CD4-positive, alpha-beta T cell treated with Interleukin-21 for 1 hour (primary cell): ENCODE results near the gene CCDC178.
"Not testable (repeated sequence)": the region's sequence is repeated elsewhere in the genome, so short reads cannot be mapped to it uniquely, and the experiment has no call there.

ENCODE experiments used
- DNase-seq: peaks from one replicate; pipeline ENCODE4 v3.0.0-alpha.2; 2020

Gene CCDC178

DNA sequence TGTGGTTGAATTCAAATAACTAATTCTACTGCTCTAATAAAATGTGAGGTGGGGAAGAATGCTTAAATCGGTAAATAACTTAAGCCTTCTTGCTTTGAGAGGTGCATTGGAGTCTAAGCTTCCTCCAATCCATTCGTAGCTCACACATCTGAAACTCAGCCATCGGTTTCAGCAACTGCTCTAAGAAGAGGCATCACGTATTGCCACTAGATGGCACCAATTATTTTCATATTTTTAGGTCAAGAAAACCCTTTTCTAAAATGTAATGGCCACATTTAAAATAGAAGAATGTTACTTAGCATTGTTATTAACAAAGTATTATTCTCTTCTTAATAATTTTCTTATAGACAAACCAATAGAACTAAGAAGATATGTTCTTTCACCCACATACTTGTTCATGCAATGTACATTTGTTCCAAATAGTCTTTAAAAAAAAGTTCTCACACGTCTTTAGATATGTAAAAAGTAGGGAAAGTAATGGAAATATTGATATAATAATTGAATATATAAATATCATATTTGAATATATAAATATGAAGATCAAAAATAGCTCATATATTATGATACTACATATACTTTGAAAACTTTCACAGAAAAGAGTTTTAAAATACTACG is 229.8 kb downstream of the CCDC178 start:
- no peak for DNase-seq

DNA sequence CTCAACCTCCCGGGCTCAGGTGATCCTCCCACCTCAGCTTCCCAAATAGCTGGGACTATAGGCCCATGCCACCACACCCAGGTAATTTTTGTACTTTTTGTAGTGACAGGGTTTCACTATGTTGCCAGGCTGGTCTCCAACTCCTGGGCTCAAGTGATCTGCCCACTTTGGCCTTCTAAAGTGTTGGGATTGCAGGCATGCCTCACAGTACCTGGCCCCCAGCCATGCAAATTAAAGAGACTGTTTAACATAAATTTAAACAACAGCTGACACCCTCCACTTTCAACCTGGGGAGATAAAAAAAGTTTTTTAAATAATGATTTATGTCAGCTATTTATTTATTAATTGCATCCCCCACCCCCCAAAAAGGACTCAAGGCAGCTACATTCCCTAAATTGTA is 234.7 kb downstream of the CCDC178 start:
- no peak for DNase-seq

DNA sequence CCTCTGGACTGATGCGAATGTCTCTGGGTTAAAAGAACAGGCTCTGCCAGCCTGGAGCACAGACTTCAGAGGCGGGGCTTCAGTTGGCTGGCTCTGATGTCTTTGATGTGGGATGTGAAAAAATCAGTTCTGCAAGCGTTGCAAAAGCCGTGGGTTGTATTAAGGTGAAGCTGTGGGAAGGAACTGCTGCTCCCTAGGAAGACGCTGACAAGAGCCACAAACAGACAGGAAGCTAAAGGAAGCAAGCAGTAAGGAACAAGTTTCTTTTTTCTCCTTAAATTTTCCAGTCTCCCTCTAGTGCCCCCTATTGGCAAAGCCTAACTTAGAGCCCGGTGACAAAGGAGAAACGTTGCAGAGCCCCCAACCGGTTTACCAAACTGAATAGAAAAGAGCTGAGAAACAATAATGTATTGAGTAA is 239.0 kb downstream of the CCDC178 start:
- DNase-seq: no peak

DNA sequence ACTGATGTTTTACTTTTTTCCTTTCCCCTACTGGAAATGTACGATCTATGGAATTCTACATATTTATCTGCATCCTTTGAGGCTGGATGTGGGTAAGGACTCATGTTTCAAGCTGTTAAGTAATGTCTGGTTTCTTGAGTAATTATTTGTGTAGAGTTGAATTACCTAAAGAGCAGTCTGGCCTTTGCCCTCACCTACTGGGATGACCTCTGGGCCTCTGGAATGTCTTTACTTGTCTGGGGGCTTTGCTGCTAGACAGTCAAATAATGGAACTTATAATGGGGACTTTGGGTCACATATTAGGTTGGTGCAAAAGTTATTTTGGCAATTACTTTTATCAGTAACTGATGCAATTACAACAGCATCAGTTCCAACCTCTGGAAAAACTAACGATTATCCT is 244.7 kb downstream of the CCDC178 start:
- no peak for DNase-seq

DNA sequence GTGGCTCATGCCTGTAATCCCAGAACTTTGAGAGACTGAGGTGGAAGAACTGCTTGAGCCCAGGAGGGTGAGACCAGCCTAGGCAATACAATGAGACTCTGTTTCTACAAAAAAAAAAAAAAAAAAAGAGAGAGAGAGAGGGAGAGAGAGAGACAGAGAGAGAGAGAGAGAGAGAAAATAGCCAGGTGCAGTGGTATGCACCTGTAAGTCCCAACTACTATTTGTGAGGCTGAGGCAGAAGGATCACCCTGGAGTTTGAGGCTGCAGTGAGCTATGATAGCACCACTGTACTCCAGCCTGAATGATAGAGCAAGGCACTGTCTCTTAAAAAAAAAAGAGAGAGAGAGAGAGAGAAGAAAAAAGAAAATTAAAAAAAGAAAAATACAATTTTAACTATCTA is 245.7 kb downstream of the CCDC178 start:
- no peak for DNase-seq

DNA sequence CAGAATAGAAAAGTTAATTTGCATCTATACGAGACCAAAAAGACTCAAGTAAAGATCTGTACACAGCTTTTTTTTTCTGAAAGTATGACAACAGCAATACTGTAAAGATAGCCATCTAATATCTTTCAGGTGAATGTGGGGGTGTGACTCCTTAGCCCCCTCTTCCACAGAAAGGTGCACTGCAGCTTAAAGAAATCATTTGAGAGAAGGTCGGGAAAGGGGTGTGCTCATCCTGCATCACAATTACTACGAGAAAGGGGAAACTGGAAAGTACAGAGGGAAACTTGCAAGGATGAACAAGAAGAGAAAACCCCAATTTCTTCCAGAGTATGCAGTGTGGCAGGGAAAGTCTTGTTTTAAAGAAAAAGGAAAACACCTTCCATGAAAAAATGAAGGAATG is 255.6 kb downstream of the CCDC178 start:
- no peak for DNase-seq

DNA sequence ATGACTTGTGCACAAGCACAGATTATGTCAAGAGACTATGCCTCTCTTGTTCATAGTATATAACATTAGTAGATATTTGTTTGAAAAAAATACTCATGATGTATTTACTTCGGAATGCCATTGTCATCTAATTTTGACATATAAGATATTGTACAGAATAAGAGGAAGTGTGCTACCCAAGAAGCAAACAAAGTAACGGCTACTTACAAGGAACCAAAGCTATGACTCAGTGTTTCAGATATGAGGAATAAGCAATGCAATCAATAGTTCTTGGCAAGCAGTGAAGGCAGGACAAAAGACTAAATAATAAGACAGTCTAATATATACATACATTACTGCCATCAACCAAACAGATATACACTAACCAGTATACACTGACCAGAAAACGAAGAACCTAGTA is 256.3 kb downstream of the CCDC178 start:
- DNase-seq: no peak

DNA sequence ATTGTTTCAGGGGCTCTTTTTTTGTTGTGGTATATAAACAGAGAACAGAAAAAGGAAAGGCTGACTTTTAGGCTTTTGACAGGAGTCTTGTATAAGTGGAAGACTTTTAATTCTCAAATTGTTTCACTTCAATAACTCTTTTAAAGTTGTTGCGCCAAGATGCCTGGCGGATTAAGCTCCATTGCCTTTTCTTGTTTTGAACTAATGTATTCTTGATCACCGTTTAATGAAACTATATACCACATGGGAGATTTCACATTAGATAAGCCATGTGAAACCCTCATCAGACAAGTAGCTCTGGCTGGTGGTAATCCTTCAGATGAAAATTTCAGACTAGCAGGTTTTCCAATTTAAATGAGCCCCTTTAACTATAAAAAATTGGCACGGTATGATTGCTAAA is 257.4 kb downstream of the CCDC178 start:
- DNase-seq: no peak

DNA sequence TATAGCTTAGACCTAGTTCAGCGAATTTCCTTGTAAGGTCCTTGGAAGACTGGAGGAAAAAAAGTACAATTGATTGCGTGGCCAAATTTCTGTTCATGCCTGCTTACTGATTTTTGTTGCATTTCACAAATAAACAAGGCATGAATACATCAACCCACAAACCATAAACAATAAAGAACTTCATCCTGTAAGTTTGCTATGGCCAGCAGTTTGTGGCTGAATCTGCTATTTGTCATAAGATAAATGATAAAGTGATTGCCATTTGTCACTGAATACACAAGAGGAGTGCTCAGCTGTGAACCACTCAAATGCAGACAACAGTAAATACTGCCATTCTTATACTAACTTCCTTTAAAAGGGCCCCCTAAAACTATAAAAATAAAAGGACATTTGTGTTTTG is 259.5 kb downstream of the CCDC178 start:
- DNase-seq: no peak

DNA sequence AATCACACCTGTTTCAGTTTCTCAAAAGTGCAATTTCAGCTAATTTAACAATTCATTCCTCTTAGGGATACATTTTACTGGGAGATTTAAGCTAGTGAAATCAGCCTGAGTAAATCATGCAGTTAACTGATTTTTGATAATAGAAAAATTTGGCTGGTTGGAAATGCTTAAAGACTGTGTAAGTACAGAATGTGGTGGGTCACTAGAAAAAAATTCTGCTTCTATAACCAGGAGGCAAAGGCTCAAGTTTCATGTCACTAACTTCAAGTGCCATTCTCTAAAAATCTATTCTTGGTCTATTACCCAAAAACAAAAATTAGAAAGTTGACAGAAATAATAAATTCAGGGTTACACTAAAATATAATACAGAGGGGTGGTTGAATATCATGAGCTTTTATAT is 271.3 kb downstream of the CCDC178 start:
- DNase-seq: no peak

DNA sequence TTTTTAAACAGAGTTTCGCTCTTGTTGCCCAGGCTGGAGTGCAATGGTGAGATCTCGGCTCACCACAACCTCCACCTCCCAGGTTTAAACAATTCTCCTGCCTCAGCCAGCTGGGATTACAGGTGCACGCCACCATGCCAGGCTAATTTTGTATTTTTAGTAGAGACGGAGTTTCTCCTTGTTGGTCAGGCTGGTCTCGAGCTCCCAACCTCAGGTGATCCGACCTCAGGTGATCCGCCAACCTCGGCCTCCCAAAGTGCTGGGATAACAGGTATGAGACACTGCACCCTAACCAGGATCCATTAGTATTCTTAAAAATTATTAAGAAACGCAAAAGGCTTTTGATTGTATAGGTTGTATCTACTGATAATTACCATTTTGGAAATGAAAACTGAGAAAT is 276.4 kb downstream of the CCDC178 start:
- not testable (repeated sequence) for DNase-seq

DNA sequence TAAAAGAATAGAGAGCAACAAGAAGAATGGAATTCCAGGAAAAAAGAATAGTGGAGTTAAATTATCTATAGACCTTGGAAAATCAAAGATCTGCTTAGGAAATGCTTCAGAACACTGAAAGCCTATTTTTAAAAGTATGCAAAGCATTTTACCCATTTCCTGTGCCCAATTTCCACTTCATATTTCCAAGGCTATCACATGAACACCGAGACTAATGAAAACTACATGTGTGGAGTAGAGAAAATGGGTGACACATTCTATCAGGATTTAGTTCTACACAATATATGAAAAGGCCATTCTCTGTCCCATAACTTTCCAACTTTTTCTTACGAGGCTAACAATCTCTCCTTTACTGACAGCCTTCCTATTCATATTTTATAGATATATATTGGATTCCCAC is 279.4 kb downstream of the CCDC178 start:
- DNase-seq: no peak

DNA sequence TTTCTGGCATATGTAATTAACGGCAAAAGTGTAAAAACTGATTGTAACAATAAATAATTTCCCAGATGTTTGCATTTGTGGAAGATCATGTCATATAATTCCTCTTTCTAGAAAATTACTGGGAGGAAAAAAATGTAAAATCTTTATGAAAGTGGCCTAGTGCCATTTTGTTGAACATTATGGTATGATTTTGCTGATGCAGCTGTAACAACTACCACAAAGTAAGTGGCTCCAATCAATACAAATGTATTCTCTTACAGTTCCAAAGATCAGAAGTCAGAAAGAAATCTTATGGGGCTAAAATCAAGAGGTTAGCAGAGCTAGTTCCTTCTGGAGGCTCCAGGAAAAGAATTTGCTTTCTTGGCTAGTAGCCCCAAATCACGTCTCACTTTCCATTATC is 281.4 kb downstream of the CCDC178 start:
- no peak for DNase-seq

DNA sequence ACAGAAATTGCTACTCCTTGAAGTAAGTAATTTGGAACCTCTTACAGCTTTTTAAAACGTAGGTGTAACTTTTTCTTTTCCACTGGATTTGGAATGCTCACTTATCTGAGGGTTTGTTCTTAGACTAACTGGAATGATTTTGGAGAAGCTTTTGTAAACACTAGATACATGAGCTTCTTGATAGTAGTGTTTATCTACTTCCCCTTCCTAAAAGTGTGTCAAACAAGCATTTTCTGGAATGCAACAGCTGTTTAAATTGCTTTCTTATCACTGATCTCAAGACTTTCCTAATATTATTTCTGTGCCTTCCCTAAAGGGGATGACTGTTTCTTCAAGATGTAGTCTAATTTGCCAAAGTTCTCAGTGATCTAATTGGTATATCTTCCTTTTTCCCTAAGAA is 282.6 kb downstream of the CCDC178 start:
- no peak for DNase-seq

DNA sequence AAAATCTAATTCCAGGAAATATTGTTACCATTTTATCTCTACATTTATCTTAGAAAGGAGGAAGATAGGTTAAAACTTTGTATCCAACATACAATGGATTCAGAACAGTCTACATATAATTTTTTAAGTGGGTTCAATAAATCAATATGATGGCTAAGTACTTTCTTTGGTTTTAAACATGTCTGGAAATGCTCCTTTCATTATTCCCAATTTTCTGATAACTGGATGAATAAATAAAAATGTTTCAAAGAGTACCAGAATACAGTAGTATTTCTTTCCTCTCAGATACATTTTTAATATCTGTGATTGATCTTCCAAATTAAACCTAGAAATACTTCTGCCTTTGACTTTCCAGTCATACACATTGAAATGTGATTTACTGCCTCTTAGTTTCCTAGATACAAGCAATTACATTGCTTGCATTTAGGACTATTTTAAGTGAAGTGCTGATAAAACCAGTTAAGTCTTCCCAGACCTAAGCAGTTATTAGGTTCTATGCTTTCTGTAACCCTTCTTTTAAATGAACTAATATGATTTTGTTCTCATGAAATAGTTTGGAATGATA is 283.5 kb downstream of the CCDC178 start:
- DNase-seq: no peak

DNA sequence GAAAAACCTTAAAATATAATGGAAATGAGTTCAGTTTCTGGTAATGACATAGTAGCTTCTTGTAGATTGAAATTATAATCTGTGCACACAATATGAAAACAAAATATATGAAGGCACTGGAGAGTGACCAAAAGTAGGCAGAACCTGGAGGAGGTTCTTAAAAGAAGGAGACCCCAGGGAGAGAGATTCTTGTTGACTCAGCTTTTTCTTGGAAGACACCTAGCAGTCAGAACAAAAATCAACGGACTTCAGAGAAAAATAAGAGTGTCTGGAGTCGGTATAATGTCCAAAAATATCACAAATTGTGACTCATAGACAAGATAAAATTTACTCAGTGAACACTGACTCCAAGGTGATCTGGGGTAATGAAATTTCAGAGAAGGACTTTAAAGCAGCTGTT is 286.5 kb downstream of the CCDC178 start:
- DNase-seq: no peak

DNA sequence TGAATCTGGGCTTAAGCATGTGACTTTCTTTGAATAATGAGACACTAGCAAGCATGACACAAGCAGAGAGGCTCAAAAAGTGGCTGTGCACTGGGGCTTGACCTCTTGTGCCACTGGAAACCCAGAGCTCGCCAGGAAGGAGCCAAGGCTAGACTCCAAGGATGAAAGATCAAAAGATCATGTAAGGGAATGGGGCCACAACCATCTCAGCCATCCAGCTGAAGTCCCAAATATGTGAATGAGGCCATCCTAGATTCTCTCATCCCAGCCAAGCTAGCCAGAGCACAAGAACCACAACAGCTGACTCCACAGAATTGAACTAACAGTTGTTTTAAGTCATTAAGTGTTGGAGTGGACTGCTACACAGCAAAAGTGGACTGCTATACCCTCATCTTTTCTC is 288.1 kb downstream of the CCDC178 start:
- no peak for DNase-seq

DNA sequence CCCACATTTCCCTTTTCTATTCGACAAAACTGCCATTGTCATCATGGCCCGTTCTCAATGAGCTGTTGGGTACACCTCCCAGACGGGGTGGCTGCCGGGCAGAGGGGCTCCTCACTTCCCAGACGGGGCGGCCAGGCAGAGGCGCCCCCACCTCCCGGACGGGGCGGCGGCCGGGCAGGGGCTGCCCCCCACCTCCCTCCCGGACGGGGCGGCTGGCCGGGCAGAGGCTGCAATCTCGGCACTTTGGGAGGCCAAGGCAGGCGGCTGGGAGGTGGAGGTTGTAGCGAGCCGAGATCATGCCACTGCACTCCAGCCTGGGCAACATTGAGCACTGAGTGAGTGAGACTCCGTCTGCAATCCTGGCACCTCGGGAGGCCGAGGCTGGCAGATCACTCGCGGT is 292.7 kb downstream of the CCDC178 start:
- not testable (repeated sequence) for DNase-seq

DNA sequence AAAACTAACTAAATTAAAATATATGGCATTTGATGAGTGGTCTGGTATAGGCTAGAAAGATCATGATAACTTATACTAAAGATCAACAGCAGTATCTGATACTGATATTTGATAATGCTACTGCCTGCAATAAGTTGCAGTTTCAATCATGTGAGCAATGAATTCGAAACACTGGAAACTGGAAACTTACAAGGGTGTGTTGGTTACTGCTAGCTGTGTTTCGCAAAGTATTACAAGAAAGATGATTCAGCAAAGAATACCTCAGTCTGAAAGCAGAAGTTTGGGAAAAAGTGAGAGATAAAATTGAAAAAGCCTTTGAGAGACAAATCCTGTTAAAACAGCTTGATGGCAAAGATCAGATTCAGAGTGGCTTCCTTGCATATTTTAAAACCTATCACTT is 294.5 kb downstream of the CCDC178 start:
- DNase-seq: no peak

DNA sequence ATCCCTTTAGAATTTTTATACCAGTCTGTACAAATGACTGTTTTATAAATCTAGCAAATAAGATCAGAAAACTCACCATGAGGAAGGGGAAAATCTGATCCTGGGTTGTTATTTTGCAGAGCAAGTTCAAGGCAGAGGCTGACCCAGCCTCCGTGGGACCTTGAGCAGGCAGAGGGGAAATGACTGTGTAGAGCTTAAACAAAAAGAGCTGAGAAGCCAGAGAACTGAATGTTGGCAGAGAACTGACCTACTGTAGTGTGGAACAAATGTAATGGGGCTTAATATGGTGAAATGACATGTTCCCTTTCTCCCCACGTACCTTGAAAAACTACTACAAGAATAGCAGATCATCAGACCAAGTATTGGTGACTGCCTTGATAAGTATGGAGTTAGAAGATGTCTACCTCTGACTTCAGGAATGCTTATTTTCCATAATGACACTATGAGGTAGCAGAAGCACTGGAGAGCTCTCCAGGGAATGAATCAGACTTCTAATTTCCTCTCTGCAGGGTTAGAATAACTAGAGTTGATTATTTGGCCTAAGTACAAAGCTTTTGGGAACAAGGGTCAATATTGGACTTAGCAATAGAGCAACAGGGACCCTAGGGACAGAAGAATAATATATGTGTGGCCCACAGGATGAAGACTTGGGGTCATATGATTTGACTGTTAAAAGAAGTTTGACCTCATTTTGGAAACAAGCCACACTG is 304.4 kb downstream of the CCDC178 start:
- DNase-seq: no peak

DNA sequence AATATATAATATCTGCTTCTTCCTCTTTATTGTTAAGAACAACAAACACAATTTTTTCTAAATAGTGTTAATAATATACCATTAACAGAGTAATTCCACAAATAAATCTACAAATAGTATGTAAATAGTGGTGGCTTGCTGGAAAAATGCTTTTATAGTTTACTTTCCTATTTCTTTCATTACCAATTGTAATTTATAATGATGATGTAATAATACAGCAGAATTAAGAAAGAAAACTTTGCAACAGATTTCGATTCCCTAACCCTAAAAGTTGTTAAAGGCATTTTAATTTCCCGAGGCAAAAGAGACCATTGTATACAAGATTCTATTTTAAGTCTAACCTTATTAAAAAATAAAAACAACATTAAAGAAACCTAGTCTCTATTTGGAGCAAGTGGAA is 307.9 kb downstream of the CCDC178 start:
- DNase-seq: no peak

DNA sequence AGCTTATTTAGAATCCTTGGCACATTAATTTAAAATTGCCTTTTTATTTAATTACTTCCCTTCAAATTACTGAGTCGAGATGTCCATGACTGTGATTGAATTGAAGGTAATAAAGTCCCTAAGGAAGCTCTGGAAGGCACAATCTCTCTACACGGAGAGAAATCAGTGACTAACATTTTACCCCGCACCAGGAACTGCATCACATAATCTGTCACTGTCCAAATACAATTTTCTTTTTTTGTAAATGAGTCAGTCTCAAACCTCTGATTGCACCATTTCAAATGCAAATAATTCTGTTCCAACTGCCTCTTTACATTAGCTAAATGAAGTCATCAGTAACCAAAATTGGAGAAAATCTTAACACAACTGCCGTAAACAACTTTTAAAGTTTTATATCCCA is 311.9 kb downstream of the CCDC178 start:
- DNase-seq: no peak

DNA sequence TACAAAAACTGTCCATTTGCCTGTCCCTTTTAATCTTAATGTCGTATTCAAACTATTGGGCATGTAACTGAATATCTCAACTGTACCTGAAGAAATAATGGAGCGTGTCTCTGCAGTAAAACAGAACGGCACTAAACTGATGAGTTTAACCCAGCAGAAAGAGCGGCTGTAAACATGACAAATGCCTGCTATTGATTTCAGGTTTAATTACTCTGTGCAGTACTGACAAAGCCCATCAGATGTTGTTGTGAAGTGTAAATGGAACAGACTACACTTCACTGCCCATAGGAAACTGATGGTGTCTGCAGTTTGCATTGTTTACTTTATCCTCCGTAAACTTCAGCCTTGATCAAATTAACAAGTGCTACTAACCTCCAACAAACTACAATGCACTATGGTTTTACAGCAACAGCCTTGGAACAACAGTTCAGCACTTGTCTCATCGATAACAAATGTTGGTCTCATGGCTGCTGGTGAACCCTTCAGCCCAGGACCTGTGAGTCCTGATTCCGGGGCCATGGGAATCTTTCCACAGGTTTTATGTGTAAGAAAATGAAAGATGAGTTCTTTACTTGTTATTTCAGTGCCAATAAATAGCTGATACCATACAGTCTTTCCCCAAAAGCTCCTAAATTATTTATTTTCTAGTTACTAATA is 316.5 kb downstream of the CCDC178 start:
- DNase-seq: no peak

DNA sequence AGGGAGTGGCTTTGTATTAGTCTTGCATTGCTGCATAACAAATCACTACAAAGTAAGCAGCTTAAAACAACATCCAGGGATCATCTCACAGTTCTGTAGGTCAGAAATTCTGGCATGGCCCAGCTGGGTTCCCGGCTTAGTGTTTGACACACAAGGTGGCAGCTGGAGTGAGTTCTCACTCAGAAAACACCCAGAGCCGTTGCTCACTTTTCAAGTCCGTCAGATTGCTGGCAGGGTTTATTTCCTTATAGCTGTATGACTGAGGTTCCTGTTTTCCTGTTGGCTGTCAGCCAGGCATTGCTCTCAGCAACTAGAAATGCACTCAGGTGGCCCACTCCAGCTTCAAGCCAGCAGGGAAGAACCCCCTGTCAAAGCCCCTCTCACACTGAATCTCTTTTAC is 324.1 kb downstream of the CCDC178 start:
- DNase-seq: no peak
